MM.1S (cell line): ENCODE data around the gene NBPF1.
"Not testable (repeated sequence)": the region's sequence is repeated elsewhere in the genome, so short reads cannot be mapped to it uniquely, and the experiment has no call there.

Experiments
- CTCF ChIP-seq: fragments of 300-600 bp; sonication (generic); IDR thresholded peaks from 2 replicates; pipeline ENCODE4 v1.5.1; 2016; ENCODE audit warnings: antibody characterized with exemption, low read length, mixed read lengths
- EZH2 ChIP-seq: fragments of 300-600 bp; sonication (generic); optimal IDR thresholded peaks from 2 replicates; pipeline ENCODE3; 2017; ENCODE audit warnings: low read depth, mild to moderate bottlenecking, antibody characterized with exemption, low read length, mixed read lengths

- TF ChIP-seq CTCF, EZH2: not testable (repeated sequence)
These were observed 79.0 kb downstream of the NBPF1 start for GRCh38 chr1:16534239-16534828.
